GM23248 (cell line): ENCODE measurements around the gene PHF23. TPM values are rescaled to one million over a fixed set of nuclear protein-coding genes. Genes with fewer than 3 reads are reported as not detected.

Experiments used
- DNase-seq: peaks from one replicate; pipeline ENCODE4 v3.0.0-alpha.2; 2015
- H2AFZ ChIP-seq: fragments of 200-600 bp; sonication (generic); 2 replicates; pipeline ENCODE4 v1.6.1; 2016; ENCODE audit warnings: antibody characterized with exemption
- H3F3A ChIP-seq: fragments of 200-600 bp; sonication (generic); 2 replicates; pipeline ENCODE4 v1.6.1; 2016; ENCODE audit warnings: mild to moderate bottlenecking, antibody characterized with exemption, mixed run types; ENCODE audit not compliant: insufficient read depth
- H3K27ac ChIP-seq: fragments of 200-600 bp; sonication (generic); 2 replicates; pipeline ENCODE4 v1.5.1; 2016; ENCODE audit warnings: mild to moderate bottlenecking
- H3K27me3 ChIP-seq: fragments of 200-600 bp; sonication (generic); replicated peaks from 2 replicates; pipeline ENCODE4 v1.6.1; 2016; ENCODE audit warnings: mild to moderate bottlenecking; ENCODE audit not compliant: insufficient read depth
- H3K36me3 ChIP-seq: fragments of 200-600 bp; sonication (generic); 2 replicates; pipeline ENCODE4 v1.6.1; 2016; ENCODE audit warnings: low read depth, mild to moderate bottlenecking
- H3K4me1 ChIP-seq: fragments of 200-600 bp; sonication (generic); 2 replicates; pipeline ENCODE4 v1.6.1; 2016; ENCODE audit warnings: mild to moderate bottlenecking; ENCODE audit not compliant: insufficient read depth
- H3K4me2 ChIP-seq: fragments of 200-600 bp; sonication (generic); one replicate; pipeline ENCODE4 v1.6.1; 2016; ENCODE audit warnings: mild to moderate bottlenecking; ENCODE audit not compliant: unreplicated experiment
- H3K4me3 ChIP-seq: fragments of 200-600 bp; sonication (generic); 2 replicates; pipeline ENCODE4 v1.5.1; 2016; ENCODE audit warnings: mild to moderate bottlenecking
- H3K79me2 ChIP-seq: fragments of 200-600 bp; sonication (generic); 2 replicates; pipeline ENCODE4 v1.6.1; 2016; ENCODE audit warnings: mild to moderate bottlenecking; ENCODE audit not compliant: insufficient read depth
- H3K9ac ChIP-seq: fragments of 200-600 bp; sonication (generic); 2 replicates; pipeline ENCODE4 v1.6.1; 2016; ENCODE audit warnings: mild to moderate bottlenecking
- H3K9me2 ChIP-seq: fragments of 200-600 bp; sonication (generic); 2 replicates; pipeline ENCODE4 v1.6.1; 2016; ENCODE audit warnings: mixed run types, mild to moderate bottlenecking, moderate library complexity; ENCODE audit not compliant: insufficient read depth
- H3K9me3 ChIP-seq: fragments of 200-600 bp; sonication (generic); one replicate; pipeline ENCODE4 v1.6.1; 2017; ENCODE audit warnings: low read depth
- H4K20me1 ChIP-seq: fragments of 200-600 bp; sonication (generic); 2 replicates; pipeline ENCODE4 v1.6.0; 2016; ENCODE audit not compliant: insufficient read depth
- EZH2 ChIP-seq: fragments of 200-600 bp; sonication (generic); IDR thresholded peaks from 2 replicates; pipeline ENCODE4 v1.6.1; 2018; ENCODE audit warnings: antibody characterized with exemption, mild to moderate bottlenecking; ENCODE audit not compliant: insufficient read depth, poor library complexity, severe bottlenecking
- EZH2phosphoT487 ChIP-seq: fragments of 200-600 bp; sonication (generic); IDR thresholded peaks from 2 replicates; pipeline ENCODE4 v1.6.1; 2018; ENCODE audit warnings: antibody characterized with exemption, moderate library complexity, mild to moderate bottlenecking, low read depth; ENCODE audit not compliant: insufficient read depth
- WGBS, 2 experiments: methylation state at CpG; one replicate each; pipeline ENCODE4 v1.1.6; 2015 to 2017; ENCODE audit warnings: low lambda C conversion rate in 2 of 2, low coverage in 1 of 2; ENCODE audit errors: missing lambda C conversion rate in 2 of 2; 5-methylcytosine and 5-hydroxymethylcytosine counted together
- in situ Hi-C: fragments of 300-500 bp; cut with MboI; formaldehyde crosslinking; loops from 2 replicates; pipeline ENCODE4 v1.15.0; 2020
- polyA plus RNA-seq: library from polyadenylated mRNA; unstranded; fragments of >200 nt; fragmentation: Nextera tagmentation; extraction: Ambion mirVana; gene quantifications from 2 replicates; pipeline ENCODE4 v1.2.1, GENCODE V29; 2016
- total RNA-seq: library from RNA; depleted of rRNA; stranded (reverse); fragments of >200 nt; shearing (Covaris generic); gene quantifications from 2 replicates; pipeline ENCODE4 v1.2.3, GENCODE V29; 2014

PHF23 gene
- total and polyA plus RNA-seq, 2 experiments from 2014 or later, result 32.0 to 45.6 TPM

GRCh38 chr17:7237761-7238419 lies 1.4 kb downstream of the PHF23 start:
- in situ Hi-C loops, result no loop called here
- TF ChIP-seq EZH2phosphoT487 (no peak), EZH2 (no peak)

DNA sequence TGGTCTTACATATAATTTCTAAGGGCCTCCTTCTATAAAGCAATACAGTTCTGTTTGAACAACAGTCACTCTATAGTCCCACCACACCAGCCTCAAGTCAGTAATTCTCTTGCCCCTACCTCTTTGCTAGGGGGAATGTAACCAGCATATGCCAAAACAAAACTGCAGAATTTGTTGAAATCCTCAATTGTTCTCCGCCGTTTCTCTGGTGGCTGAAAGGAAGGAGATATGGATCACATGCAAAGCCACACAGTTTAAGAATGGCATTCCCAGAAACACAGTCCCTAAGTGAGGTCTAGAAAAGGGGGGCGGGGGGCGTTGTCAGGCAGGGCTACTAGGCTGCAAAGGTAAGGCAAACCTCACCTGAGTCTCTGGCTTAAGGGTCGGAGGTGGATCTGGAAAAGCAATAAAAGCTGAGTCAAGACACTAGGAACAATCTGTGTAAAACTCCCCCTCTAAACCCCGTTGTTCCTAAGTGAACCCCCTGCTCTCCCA lies 1.9 kb downstream of the PHF23 start:
- H3K27me3 ChIP-seq, result no peaks in the 10 kb centered on the region
- no peaks in the 10 kb centered on the region for H3K9me2 ChIP-seq
- peaks cover 14% of the 10 kb centered on the region; the same call in 1 of the 2 replicates for H3K36me3 ChIP-seq
- no peak overlapping the region for H2AFZ ChIP-seq
- peaks cover 82% of the 10 kb centered on the region for H3K79me2 ChIP-seq
- TF ChIP-seq EZH2phosphoT487 (no peak), EZH2 (no peak)
- no peaks in the 10 kb centered on the region for H3K9me3 ChIP-seq
- peak overlapping the region; percentile 96 for H3K9ac ChIP-seq
- in situ Hi-C loops, result no loop called here
- no peaks in the 10 kb centered on the region for H4K20me1 ChIP-seq
- peak overlapping the region; percentile 99 for H3K4me3 ChIP-seq
- WGBS, 2 experiments, result 35 to 41% methylated on average over 6 of the region's 6 CpGs
- H3F3A ChIP-seq, result peaks cover 55% of the 10 kb centered on the region
- H3K4me1 ChIP-seq, result peaks cover 33% of the 10 kb centered on the region
- peak overlapping the region; percentile 44 for H3K4me2 ChIP-seq
- no peak for DNase-seq
- H3K27ac ChIP-seq, result peak overlapping the region; percentile 77

More at GRCh38 chr17:7237761-7238419, 1.4 kb downstream of the PHF23 start:
- no peaks in the 10 kb centered on the region for H3K27me3 ChIP-seq
- WGBS, 2 experiments, result 2% methylated on average over 13 to 72 of the region's 73 CpGs
- peak; percentile 77 for DNase-seq
- no peaks in the 10 kb centered on the region for H3K9me2 ChIP-seq
- H3K79me2 ChIP-seq, result peaks cover 77% of the 10 kb centered on the region
- peak overlapping the region; percentile 77 for H3K27ac ChIP-seq
- H3F3A ChIP-seq, result peaks cover 52% of the 10 kb centered on the region
- no peaks in the 10 kb centered on the region for H4K20me1 ChIP-seq
- H3K9ac ChIP-seq, result peak overlapping the region; percentile 96
- H2AFZ ChIP-seq, result no peak overlapping the region
- H3K4me2 ChIP-seq, result peak overlapping the region; percentile 44
- peaks cover 29% of the 10 kb centered on the region for H3K4me1 ChIP-seq
- H3K4me3 ChIP-seq, result peak overlapping the region; percentile 99
- H3K9me3 ChIP-seq, result no peaks in the 10 kb centered on the region
- H3K36me3 ChIP-seq, result peaks cover 14% of the 10 kb centered on the region; the same call in 1 of the 2 replicates

DNA sequence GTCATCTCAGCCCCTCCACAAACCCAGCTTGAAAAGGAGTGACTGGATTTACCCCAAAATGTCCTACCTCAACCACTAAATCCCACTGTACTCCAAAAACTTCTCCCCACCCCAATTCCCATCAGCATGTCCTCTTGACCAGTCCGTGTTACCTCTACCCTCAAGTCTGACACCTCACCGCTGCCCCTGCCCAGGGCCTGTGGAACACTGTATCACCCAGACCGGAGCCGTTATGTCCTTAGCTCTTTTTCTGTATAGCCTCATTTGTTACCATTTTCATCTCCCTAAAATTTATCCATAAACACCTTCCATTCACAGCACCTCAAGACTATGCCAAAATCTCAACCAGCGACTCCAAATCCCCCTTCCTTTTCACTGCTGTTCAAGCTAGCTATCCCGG lies 2.4 kb downstream of the PHF23 start:
- 75 to 77% methylated on average over 6 of the region's 6 CpGs for WGBS, 2 experiments
- H3K4me3 ChIP-seq, result peak overlapping the region; percentile 99
- no peak for DNase-seq
- in situ Hi-C loops, result no loop called here
- no peaks in the 10 kb centered on the region for H3K27me3 ChIP-seq
- no peak overlapping the region for H2AFZ ChIP-seq
- H4K20me1 ChIP-seq, result no peaks in the 10 kb centered on the region; the same call in 1 of the 2 replicates
- H3K4me2 ChIP-seq, result peak overlapping the region; percentile 44
- H3K79me2 ChIP-seq, result peaks cover 85% of the 10 kb centered on the region
- peak overlapping the region; percentile 96 for H3K9ac ChIP-seq
- H3F3A ChIP-seq, result peaks cover 56% of the 10 kb centered on the region
- H3K4me1 ChIP-seq, result peaks cover 38% of the 10 kb centered on the region
- no peaks in the 10 kb centered on the region for H3K9me2 ChIP-seq
- H3K36me3 ChIP-seq, result peaks cover 14% of the 10 kb centered on the region; the same call in 1 of the 2 replicates
- H3K9me3 ChIP-seq, result no peaks in the 10 kb centered on the region
- TF ChIP-seq EZH2phosphoT487 (no peak), EZH2 (no peak)
- peak overlapping the region; percentile 77; the same call in 1 of the 2 replicates for H3K27ac ChIP-seq

- 83 to 87% methylated on average over 22 of the region's 22 CpGs for WGBS, 2 experiments
- Histone ChIP-seq H3K27me3 (no peaks in the 10 kb centered on the region), H3K4me1 (peaks cover 33% of the 10 kb centered on the region), H3K9ac (peak overlapping the region; percentile 96; the same call in 1 of the 2 replicates), H3K79me2 (peaks cover 85% of the 10 kb centered on the region), H4K20me1 (no peaks in the 10 kb centered on the region; the same call in 1 of the 2 replicates), H3K4me3 (no peak overlapping the region), H3K4me2 (peak overlapping the region; percentile 95), H3K9me2 (no peaks in the 10 kb centered on the region), H3K27ac (peak overlapping the region; percentile 77), H3K36me3 (peaks cover 12% of the 10 kb centered on the region; the same call in 1 of the 2 replicates), H3K9me3 (no peaks in the 10 kb centered on the region), H2AFZ (no peak overlapping the region), H3F3A (peaks cover 48% of the 10 kb centered on the region)
- DNase-seq, result peak; percentile 47
- in situ Hi-C loops, result no loop called here
- no peak for TF ChIP-seq EZH2
Measured at GRCh38 chr17:7235693-7236665, 3.3 kb downstream of the PHF23 start.
